ENCODE data around the gene SPG11. TPM values are rescaled to one million over a fixed set of nuclear protein-coding genes. Genes with fewer than 3 reads are reported as not detected.

Gene SPG11
- total RNA-seq, 1 donor from 2014 or later = 63.3 TPM

DNA sequence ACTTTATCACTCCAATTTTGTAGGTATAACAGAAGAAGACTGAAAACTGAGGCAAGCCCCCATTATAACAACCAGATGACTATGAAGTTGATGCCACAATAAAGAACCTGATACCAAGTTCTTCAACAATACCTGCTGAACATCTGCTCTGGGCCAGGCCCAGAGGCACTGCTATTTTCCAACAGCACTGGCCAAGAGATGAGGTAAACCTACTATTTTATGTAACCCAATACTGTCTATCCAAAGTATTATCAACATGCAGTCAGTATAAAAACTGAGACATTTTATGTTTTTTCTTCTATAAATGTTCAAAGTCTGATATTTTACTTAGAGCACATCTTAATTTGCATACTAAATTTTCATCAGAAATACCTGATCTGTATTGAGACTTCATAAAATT, 6.1 kb downstream of the SPG11 start:
- Histone ChIP-seq H3K4me3 (ENCODE audit: low read depth, low read length) (no peak overlapping the region), H3K36me3 (ENCODE audit: control insufficient read depth, insufficient read depth, low read length) (no peaks in the 10 kb centered on the region), H3K27me3 (ENCODE audit: control insufficient read depth, insufficient read depth, low read length) (no peaks in the 10 kb centered on the region)
- no peak for DNase-seq (ENCODE audit: low read depth)
- TF ChIP-seq, protein P1, sequence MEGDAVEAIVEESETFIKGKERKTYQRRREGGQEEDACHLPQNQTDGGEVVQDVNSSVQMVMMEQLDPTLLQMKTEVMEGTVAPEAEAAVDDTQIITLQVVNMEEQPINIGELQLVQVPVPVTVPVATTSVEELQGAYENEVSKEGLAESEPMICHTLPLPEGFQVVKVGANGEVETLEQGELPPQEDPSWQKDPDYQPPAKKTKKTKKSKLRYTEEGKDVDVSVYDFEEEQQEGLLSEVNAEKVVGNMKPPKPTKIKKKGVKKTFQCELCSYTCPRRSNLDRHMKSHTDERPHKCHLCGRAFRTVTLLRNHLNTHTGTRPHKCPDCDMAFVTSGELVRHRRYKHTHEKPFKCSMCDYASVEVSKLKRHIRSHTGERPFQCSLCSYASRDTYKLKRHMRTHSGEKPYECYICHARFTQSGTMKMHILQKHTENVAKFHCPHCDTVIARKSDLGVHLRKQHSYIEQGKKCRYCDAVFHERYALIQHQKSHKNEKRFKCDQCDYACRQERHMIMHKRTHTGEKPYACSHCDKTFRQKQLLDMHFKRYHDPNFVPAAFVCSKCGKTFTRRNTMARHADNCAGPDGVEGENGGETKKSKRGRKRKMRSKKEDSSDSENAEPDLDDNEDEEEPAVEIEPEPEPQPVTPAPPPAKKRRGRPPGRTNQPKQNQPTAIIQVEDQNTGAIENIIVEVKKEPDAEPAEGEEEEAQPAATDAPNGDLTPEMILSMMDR (IDR thresholded peaks at IDR 0.05; ENCODE audit: insufficient read depth, low read length, poor library complexity, severe bottlenecking) = no peak

DNA sequence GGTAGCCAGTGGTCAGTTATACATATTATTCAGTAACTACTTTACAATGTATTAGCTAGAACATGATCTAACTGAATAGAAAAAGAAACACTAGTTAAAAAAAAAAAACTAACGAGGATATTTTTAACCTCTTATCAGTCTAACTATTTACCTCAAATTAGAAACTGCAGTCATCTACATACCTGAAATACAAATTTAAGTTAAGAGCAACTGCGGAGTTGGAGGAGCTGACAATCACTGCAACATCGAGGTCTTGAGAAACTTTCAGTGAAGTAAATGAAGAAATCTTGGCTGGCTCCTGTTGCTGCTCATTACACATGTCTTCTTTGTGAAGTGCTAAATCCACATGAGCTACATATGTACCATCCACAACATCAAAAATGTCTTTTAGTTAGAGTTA, 6.5 kb downstream of the SPG11 start:
- Histone ChIP-seq H3K4me3 (ENCODE audit: low read depth, low read length) (no peak overlapping the region), H3K36me3 (ENCODE audit: control insufficient read depth, insufficient read depth, low read length) (no peaks in the 10 kb centered on the region), H3K27me3 (ENCODE audit: control insufficient read depth, insufficient read depth, low read length) (no peaks in the 10 kb centered on the region)
- TF ChIP-seq, protein P1 (IDR thresholded peaks at IDR 0.05; ENCODE audit: insufficient read depth, low read length, poor library complexity, severe bottlenecking) = no peak
- DNase-seq (ENCODE audit: low read depth) = no peak

DNA sequence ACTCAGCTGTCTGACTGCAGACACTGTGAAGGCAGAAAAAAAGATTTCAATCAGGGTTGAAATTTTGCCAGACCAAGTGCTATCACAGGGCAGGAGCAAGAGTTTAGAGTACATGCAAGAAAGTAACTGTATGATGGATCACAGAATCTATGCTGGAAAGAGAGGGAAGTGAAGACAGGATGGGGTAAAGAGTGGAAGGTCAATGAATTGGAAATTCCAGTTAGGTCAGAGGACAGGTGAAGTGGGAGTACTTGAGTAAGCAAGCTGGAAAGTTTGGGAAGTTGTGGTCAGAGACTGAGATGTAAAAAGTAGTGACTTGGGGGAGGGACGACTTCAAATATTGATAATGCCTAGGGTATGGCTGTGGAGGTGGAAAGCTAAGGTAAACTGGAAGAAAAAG, 7.2 kb downstream of the SPG11 start:
- Histone ChIP-seq H3K27me3 (ENCODE audit: control insufficient read depth, insufficient read depth, low read length) (no peaks in the 10 kb centered on the region), H3K4me3 (ENCODE audit: low read depth, low read length) (no peak overlapping the region), H3K36me3 (ENCODE audit: control insufficient read depth, insufficient read depth, low read length) (peaks cover 2% of the 10 kb centered on the region)
- no peak for DNase-seq (ENCODE audit: low read depth)
- TF ChIP-seq, protein P1 (IDR thresholded peaks at IDR 0.05; ENCODE audit: insufficient read depth, low read length, poor library complexity, severe bottlenecking) = no peak

DNA sequence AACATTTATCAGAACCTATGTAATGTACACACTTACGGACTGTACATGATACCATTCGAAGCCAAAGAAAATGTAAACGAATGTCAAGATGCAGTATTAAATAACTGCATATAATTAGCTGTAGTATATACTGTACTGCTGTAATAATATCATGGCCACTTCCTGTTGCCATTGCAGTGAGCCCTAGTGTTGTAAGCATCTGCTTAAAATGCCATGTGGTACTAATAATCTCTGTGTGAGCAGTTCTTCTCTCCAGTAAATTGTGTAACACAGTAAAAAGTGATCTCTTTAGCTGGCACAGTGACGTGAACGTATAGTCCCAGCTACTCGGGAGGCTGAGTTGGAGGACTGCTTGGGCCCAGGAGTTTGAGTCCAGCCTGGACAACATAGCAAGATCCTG, 8.6 kb downstream of the SPG11 start:
- no peak for DNase-seq (ENCODE audit: low read depth)
- TF ChIP-seq, protein P1 (IDR thresholded peaks at IDR 0.05; ENCODE audit: insufficient read depth, low read length, poor library complexity, severe bottlenecking) = no peak
- H3K36me3 ChIP-seq (ENCODE audit: control insufficient read depth, insufficient read depth, low read length) = peaks cover 2% of the 10 kb centered on the region
- H3K4me3 ChIP-seq (ENCODE audit: low read depth, low read length) = no peak overlapping the region
- no peaks in the 10 kb centered on the region for H3K27me3 ChIP-seq (ENCODE audit: control insufficient read depth, insufficient read depth, low read length)

DNA sequence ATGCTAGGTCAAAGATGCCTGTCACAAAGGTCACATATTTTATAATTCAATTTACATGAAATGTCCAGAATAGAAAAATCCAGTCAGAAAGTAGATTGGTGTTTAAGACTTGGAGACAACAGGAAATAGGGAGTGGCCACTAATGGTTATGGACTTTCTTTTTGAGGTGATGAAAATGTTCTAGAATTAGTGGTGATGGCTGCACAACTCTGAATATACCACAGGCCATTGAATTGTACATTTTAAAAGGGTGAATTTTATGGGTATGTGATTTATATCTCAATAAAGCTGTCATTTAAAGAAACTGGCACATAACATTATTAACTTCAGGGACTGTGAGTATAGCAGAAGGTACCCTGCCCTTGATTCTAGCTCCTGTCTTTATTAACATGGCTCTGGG, 15.8 kb downstream of the SPG11 start:
- Histone ChIP-seq H3K27me3 (ENCODE audit: control insufficient read depth, insufficient read depth, low read length) (no peaks in the 10 kb centered on the region), H3K4me3 (ENCODE audit: low read depth, low read length) (no peak overlapping the region), H3K36me3 (ENCODE audit: control insufficient read depth, insufficient read depth, low read length) (peaks cover 2% of the 10 kb centered on the region)
- no peak for DNase-seq (ENCODE audit: low read depth)
- TF ChIP-seq, protein P1 (IDR thresholded peaks at IDR 0.05; ENCODE audit: insufficient read depth, low read length, poor library complexity, severe bottlenecking) = no peak

DNA sequence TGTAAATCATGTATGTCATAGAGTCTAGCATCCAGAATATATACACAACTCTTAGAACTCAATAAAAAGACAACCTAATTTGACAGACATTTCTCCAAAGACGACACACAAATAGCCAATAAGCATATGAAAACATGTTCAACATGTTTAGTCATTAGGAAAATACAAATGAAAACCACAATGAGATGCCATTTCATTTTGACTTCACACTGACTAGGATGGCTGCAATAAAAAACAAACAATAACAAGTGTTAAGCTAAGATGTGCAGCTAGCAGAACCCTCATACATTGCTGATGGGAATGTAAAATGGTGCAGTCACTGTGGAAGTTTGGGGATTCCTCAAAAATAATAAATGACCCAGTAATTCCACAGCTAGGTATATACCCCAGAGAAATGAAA, 16.4 kb downstream of the SPG11 start:
- Histone ChIP-seq H3K36me3 (ENCODE audit: control insufficient read depth, insufficient read depth, low read length) (peaks cover 2% of the 10 kb centered on the region), H3K4me3 (ENCODE audit: low read depth, low read length) (no peak overlapping the region), H3K27me3 (ENCODE audit: control insufficient read depth, insufficient read depth, low read length) (no peaks in the 10 kb centered on the region)
- DNase-seq (ENCODE audit: low read depth) = no peak
- TF ChIP-seq, protein P1 (IDR thresholded peaks at IDR 0.05; ENCODE audit: insufficient read depth, low read length, poor library complexity, severe bottlenecking) = no peak

Data from kidney epithelial cell (primary cell).